ENCODE data around the gene PTPRCAP.
A peak's percentile ranks its signal among the peaks of the same experiment; 100 is the strongest.
"Not testable (repeated sequence)": the region's sequence is repeated elsewhere in the genome, so short reads cannot be mapped to it uniquely, and the experiment has no call there.

PTPRCAP gene

GRCh38 chr11:67440229-67441097, 3.0 kb upstream of the PTPRCAP start:
- no peak for DNase-seq (ENCODE audit: low read depth)

- no peak for DNase-seq (ENCODE audit: low read depth)
Observed at GRCh38 chr11:67439321-67440228, 2.1 kb upstream of the PTPRCAP start.

GRCh38 chr11:67438158-67438902, 848 bp upstream of the PTPRCAP start:
- no peak for DNase-seq (ENCODE audit: low read depth)

GRCh38 chr11:67437809-67438157, 301 bp upstream of the PTPRCAP start:
- no peak for DNase-seq (ENCODE audit: low read depth)

GRCh38 chr11:67436459-67437081, 912 bp downstream of the PTPRCAP start:
- DNase-seq (ENCODE audit: low read depth): no peak

- DNase-seq (ENCODE audit: low read depth): no peak
Observed at GRCh38 chr11:67435727-67436458, 1.6 kb downstream of the PTPRCAP start.

- DNase-seq (ENCODE audit: low read depth): no peak
Observed at GRCh38 chr11:67435031-67435726, 2.3 kb downstream of the PTPRCAP start.

GRCh38 chr11:67434395-67434881, 3.0 kb downstream of the PTPRCAP start:
- DNase-seq (ENCODE audit: low read depth): no peak

- DNase-seq (ENCODE audit: low read depth): no peak
Observed at GRCh38 chr11:67433536-67434394, 3.7 kb downstream of the PTPRCAP start.

- DNase-seq (ENCODE audit: low read depth): no peak
Observed at GRCh38 chr11:67432655-67433349, 4.7 kb downstream of the PTPRCAP start.

GRCh38 chr11:67431346-67432249, 5.9 kb downstream of the PTPRCAP start:
- DNase-seq (ENCODE audit: low read depth): no peak

GRCh38 chr11:67429722-67430121, 7.8 kb downstream of the PTPRCAP start:
- no peak for DNase-seq (ENCODE audit: low read depth)

- no peak for DNase-seq (ENCODE audit: low read depth)
Observed at GRCh38 chr11:67429038-67429668, 8.3 kb downstream of the PTPRCAP start.

- peak; percentile 90 for DNase-seq (ENCODE audit: low read depth)
Observed at GRCh38 chr11:67428052-67429001, 9.2 kb downstream of the PTPRCAP start, which contains the start of gene RPS6KB2. TSS of gene RPS6KB2 (plus strand) at chr11:67428494. CDS start at chr11:67428546, 52 bp downstream.

GRCh38 chr11:67427364-67427859, 10.1 kb downstream of the PTPRCAP start:
- DNase-seq (ENCODE audit: low read depth): not testable (repeated sequence)
